ENCODE results near the gene GSK3A.

Gene GSK3A

DNA sequence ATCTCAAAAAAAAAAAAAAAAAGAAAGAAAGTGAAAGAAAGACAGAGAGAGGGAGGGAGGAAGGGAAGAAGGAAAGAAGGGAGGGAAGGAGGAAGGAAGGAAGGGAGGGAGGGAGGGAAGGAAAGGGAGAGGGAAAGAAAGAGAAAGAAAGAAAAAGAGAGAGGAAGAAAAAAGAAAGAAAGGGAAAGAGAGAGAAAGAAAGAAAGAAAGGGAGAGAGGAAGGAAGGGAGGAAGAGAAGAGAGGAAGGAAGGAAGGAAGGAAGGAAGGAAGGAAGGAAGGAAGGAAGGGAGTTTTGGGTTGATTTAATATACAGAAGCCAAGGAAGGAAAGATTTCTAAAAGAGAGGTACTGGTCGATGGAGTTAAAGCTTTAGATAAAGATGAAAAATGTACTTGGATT, 53.7 kb downstream of the GSK3A start:
- no peaks in the 10 kb centered on the region for H3K27me3 Mint-ChIP-seq
- DNase-seq (ENCODE audit: low spot score in 2 of 2) (no peak), ATAC-seq (replicated peaks; ENCODE audit: extremely low read depth, poor library complexity, severe bottlenecking) (no peak)
- peaks cover 4% of the 10 kb centered on the region for H3K36me3 Mint-ChIP-seq (ENCODE audit: insufficient read depth)
- H3K27ac Mint-ChIP-seq (ENCODE audit: low read depth): no peak overlapping the region
- H3K4me1 Mint-ChIP-seq: peaks cover 66% of the 10 kb centered on the region
- no peak overlapping the region for H3K4me3 Mint-ChIP-seq
- H3K9me3 Mint-ChIP-seq: no peaks in the 10 kb centered on the region

GRCh38 chr19:42185277-42185676, 57.1 kb downstream of the GSK3A start:
- Mint-ChIP-seq H3K36me3 (ENCODE audit: insufficient read depth) (peaks cover 5% of the 10 kb centered on the region), H3K27me3 (no peaks in the 10 kb centered on the region), H3K4me1 (peaks cover 59% of the 10 kb centered on the region), H3K27ac (ENCODE audit: low read depth) (peak overlapping the region; percentile 60), H3K4me3 (peak overlapping the region; percentile 44), H3K9me3 (no peaks in the 10 kb centered on the region)
- DNase-seq (ENCODE audit: low spot score in 2 of 2): no peak
- ATAC-seq (replicated peaks; ENCODE audit: extremely low read depth, poor library complexity, severe bottlenecking): peak; percentile 65

GRCh38 chr19:42184401-42184861, 58.0 kb downstream of the GSK3A start:
- H3K36me3 Mint-ChIP-seq (ENCODE audit: insufficient read depth): peaks cover 5% of the 10 kb centered on the region
- ATAC-seq (replicated peaks; ENCODE audit: extremely low read depth, poor library complexity, severe bottlenecking) (no peak), DNase-seq (ENCODE audit: low spot score in 2 of 2) (peak; percentile 39 to 47)
- H3K4me3 Mint-ChIP-seq: peak overlapping the region; percentile 44
- H3K27ac Mint-ChIP-seq (ENCODE audit: low read depth): peak overlapping the region; percentile 60
- no peaks in the 10 kb centered on the region for H3K9me3 Mint-ChIP-seq
- peaks cover 50% of the 10 kb centered on the region for H3K4me1 Mint-ChIP-seq
- no peaks in the 10 kb centered on the region for H3K27me3 Mint-ChIP-seq
